Lung (tissue), 12 donors: ENCODE results near the gene HSPG2. TPM values are rescaled to one million over a fixed set of nuclear protein-coding genes. Genes with fewer than 3 reads are reported as not detected.
A peak's percentile ranks its signal among the peaks of the same experiment; 100 is the strongest.
"Not testable (repeated sequence)": the region's sequence is repeated elsewhere in the genome, so short reads cannot be mapped to it uniquely, and the experiment has no call there.

Source experiments
- ATAC-seq: fragments of 200-7000 bp; cut with Tn5 transposase; one replicate; pipeline ENCODE4 v1.9.1; 2020; ENCODE audit warnings: moderate number of reproducible peaks; ENCODE audit not compliant: insufficient read depth, low FRiP score
- DNase-seq, 3 donors: peaks; one replicate each; pipeline ENCODE4 v3.0.0-alpha.2; 2013 to 2017
- H3K27ac ChIP-seq, 2 donors: one replicate each; pipeline ENCODE4 v1.5.1; 2013; ENCODE audit warnings: mild to moderate bottlenecking in 2 of 2, moderate library complexity in 2 of 2, control low read depth in 1 of 2, inconsistent platforms in 1 of 2, low read depth in 1 of 2, low read length in 1 of 2
- H3K27me3 ChIP-seq, 3 donors: one replicate each; pipeline ENCODE4 v1.5.1; 2013; ENCODE audit warnings: low read length in 2 of 3; ENCODE audit not compliant: control insufficient read depth in 3 of 3, insufficient read depth in 3 of 3
- H3K36me3 ChIP-seq, 4 donors: one replicate each; pipeline ENCODE4 v1.5.1; 2013; ENCODE audit warnings: low read length in 4 of 4, mild to moderate bottlenecking in 1 of 4, moderate library complexity in 1 of 4; ENCODE audit not compliant: control insufficient read depth in 4 of 4, insufficient read depth in 4 of 4
- H3K4me1 ChIP-seq, 5 donors: one replicate each; pipeline ENCODE4 v1.5.1; 2013; ENCODE audit warnings: low read length in 5 of 5, mild to moderate bottlenecking in 2 of 5, moderate library complexity in 1 of 5; ENCODE audit not compliant: control insufficient read depth in 5 of 5, insufficient read depth in 5 of 5
- H3K4me3 ChIP-seq: one replicate; pipeline ENCODE4 v1.5.1; 2013; ENCODE audit warnings: mild to moderate bottlenecking, control low read depth, moderate library complexity
- H3K9ac ChIP-seq, 2 donors: one replicate each; pipeline ENCODE4 v1.5.1; 2013; ENCODE audit warnings: low read length in 2 of 2, control low read depth in 1 of 2; ENCODE audit not compliant: insufficient read depth in 1 of 2
- H3K9me3 ChIP-seq, 4 donors: one replicate each; pipeline ENCODE4 v1.5.1; 2013; ENCODE audit warnings: low read length in 3 of 4, mild to moderate bottlenecking in 1 of 4, moderate library complexity in 1 of 4; ENCODE audit not compliant: control insufficient read depth in 4 of 4, insufficient read depth in 3 of 4
- CTCF ChIP-seq: IDR thresholded peaks from 2 replicates; pipeline ENCODE4 v1.5.1; 2012; ENCODE audit warnings: mild to moderate bottlenecking; ENCODE audit errors: control extremely low read depth, extremely low read depth
- WGBS, 2 donors: extraction: QIAGEN DNeasy Blood & Tissue Kit; methylation state at CpG; one replicate each; pipeline ENCODE4 v1.1.7; 2013; 5-methylcytosine and 5-hydroxymethylcytosine counted together
- polyA plus RNA-seq, 2 donors: library from polyadenylated mRNA; stranded (reverse); fragments of 200-250 nt; gene quantifications; one replicate each; pipeline ENCODE4 v1.2.1, GENCODE V29; 2013
- total RNA-seq, 2 donors: library from RNA; depleted of rRNA in 1 of 2; stranded (reverse); fragments of >200 nt in 1 of 2; gene quantifications; one replicate each; pipeline ENCODE4 v1.2.1, GENCODE V29; 2014 to 2021
- donor health status: control.
- donor health status: control.
- donor health status: Bipolar disorder and iron deficiency.
- donor health status: healthy.
- donor health status: DM: yes; HTN: yes; CAD: no.

The HSPG2 gene
- total and polyA plus RNA-seq, 4 donors: 58.0 to 335 (median 140) TPM

DNA sequence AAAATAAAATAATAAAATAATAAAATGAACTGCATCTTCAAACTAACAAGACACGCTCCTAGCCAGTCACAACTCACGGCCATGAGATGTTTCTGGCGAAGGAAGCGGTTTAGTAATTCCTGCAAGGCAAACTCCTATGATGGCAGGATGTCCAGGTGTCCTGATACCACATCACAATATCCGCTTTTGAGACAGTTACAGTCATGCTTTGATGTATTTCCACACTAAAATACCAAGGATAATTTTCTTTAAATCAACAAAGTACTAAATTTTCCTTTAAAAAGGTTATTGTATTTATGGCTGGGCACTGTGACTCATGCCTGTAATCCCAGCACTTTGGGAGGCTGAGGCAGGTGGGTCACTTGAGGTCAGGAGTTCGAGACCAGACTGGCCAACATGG lies 30.1 kb upstream of the HSPG2 start:
- ATAC-seq, H3K4me3 ChIP-seq, H3K27me3 ChIP-seq, DNase-seq, H3K9me3 ChIP-seq, H3K4me1 ChIP-seq, H3K36me3 ChIP-seq, H3K9ac ChIP-seq, H3K27ac ChIP-seq: not testable (repeated sequence)
- WGBS, 2 donors: 89 to 95% methylated on average over 6 of the region's 6 CpGs

GRCh38 chr1:21966247-21967000 lies 29.3 kb upstream of the HSPG2 start:
- Histone ChIP-seq H3K4me1 (peaks cover 0 to 2% (median 0%) of the 10 kb centered on the region in 5 donors), H3K27me3 (no peaks in the 10 kb centered on the region), H3K9me3 (no peaks in the 10 kb centered on the region), H3K27ac (no peak overlapping the region), H3K36me3 (no peaks in the 10 kb centered on the region), H3K9ac (no peak overlapping the region), H3K4me3 (no peak overlapping the region)
- no peak for ATAC-seq
- no peak for TF ChIP-seq CTCF
- DNase-seq: no peak
- 87 to 92% methylated on average over 15 of the region's 15 CpGs for WGBS, 2 donors

GRCh38 chr1:21963477-21964217 lies 26.5 kb upstream of the HSPG2 start:
- peak; percentile 72 for ATAC-seq
- Histone ChIP-seq H3K27me3 (no peaks in the 10 kb centered on the region), H3K36me3 (no peaks in the 10 kb centered on the region), H3K4me3 (no peak overlapping the region), H3K4me1 (peaks cover 0 to 2% (median 0%) of the 10 kb centered on the region in 5 donors), H3K9ac (no peak overlapping the region), H3K27ac (no peak overlapping the region), H3K9me3 (no peaks in the 10 kb centered on the region)
- peak; percentile 72 to 76 (median 73) for DNase-seq
- WGBS, 2 donors: 55% methylated on average over 11 of the region's 11 CpGs
- peak; percentile 91 for TF ChIP-seq CTCF

DNA sequence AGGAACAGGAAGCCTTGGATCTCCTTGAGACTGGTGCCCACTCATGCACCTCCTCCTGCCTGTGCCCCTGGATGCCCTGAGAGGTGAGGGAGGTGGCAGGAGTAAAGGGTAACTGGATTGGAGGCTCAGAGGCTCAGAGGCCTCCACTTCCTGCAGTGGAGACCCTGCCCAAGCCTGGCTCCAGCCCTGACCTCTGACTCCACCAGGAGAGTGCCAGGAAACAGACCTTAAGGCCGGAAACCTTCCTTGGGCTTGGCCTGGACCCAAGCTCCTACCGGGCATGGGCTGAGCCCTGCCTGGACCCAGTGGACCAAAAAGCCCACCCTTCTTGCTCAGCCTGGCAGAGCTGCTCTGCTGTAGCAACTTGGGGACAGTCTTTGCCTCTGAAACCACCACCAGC lies 24.7 kb upstream of the HSPG2 start:
- H3K36me3 ChIP-seq: no peaks in the 10 kb centered on the region
- peaks cover 0 to 7% (median 4%) of the 10 kb centered on the region in 5 donors for H3K4me1 ChIP-seq
- H3K27ac ChIP-seq: no peak overlapping the region
- ATAC-seq: no peak
- 53 to 72% methylated on average over 2 of the region's 2 CpGs for WGBS, 2 donors
- H3K4me3 ChIP-seq: no peak overlapping the region
- no peaks in the 10 kb centered on the region for H3K27me3 ChIP-seq
- no peak for DNase-seq
- H3K9me3 ChIP-seq: no peaks in the 10 kb centered on the region
- TF ChIP-seq CTCF: no peak
- no peak overlapping the region for H3K9ac ChIP-seq
